DND-41 (cell line): ENCODE data around the gene LRP8.

Experiments
- CTCF ChIP-seq: IDR thresholded peaks from 2 replicates; pipeline ENCODE4 v1.5.1; 2012; ENCODE audit warnings: borderline replicate concordance, low read length, moderate library complexity, mild to moderate bottlenecking; ENCODE audit not compliant: poor library complexity, severe bottlenecking; ENCODE audit errors: extremely low read depth
- EZH2 ChIP-seq: IDR thresholded peaks from 3 replicates; pipeline ENCODE4 v1.6.1; 2012; ENCODE audit warnings: borderline replicate concordance, low read depth, mild to moderate bottlenecking, moderate library complexity, low read length, inconsistent platforms; ENCODE audit not compliant: severe bottlenecking

- TF ChIP-seq CTCF (no peak), EZH2 (no peak)
Observed at GRCh38 chr1:53327182-53327913, 522 bp downstream of the LRP8 start.
